H1 (cell line): Measurements from ENCODE around the gene CCL1. TPM values are rescaled to one million over a fixed set of nuclear protein-coding genes. Genes with fewer than 3 reads are reported as not detected.

ENCODE experiments used
- CBX5 ChIP-seq: fragments of 300-800, 300-1000 bp; sonication (generic); IDR thresholded peaks from 2 replicates; pipeline ENCODE4 v1.7.1; 2016; ENCODE audit warnings: antibody characterized with exemption, low read length, low read depth
- CBX8 ChIP-seq: fragments of 300-800, 300-1000 bp; sonication (generic); IDR thresholded peaks from 2 replicates; pipeline ENCODE4 v1.7.1; 2016; ENCODE audit warnings: low read depth, low read length, borderline replicate concordance
- CHD2 ChIP-seq: IDR thresholded peaks from 2 replicates; pipeline ENCODE4 v1.6.1; 2012; ENCODE audit warnings: low read length, improper control_type of control experiment
- POU5F1 ChIP-seq: IDR thresholded peaks from 2 replicates; pipeline ENCODE4 v1.6.1; 2011; ENCODE audit warnings: low read depth, mild to moderate bottlenecking, low read length, moderate library complexity
- RXRA ChIP-seq: IDR thresholded peaks from 2 replicates; pipeline ENCODE4 v1.6.1; 2011; ENCODE audit warnings: low read depth, mild to moderate bottlenecking, low read length, moderate library complexity; ENCODE audit not compliant: insufficient read depth
- SRF ChIP-seq: IDR thresholded peaks from 2 replicates; pipeline ENCODE4 v1.6.1; 2011; ENCODE audit warnings: mild to moderate bottlenecking, low read depth, low read length, moderate library complexity
- TAF1 ChIP-seq: IDR thresholded peaks from 2 replicates; pipeline ENCODE4 v1.6.1; 2011; ENCODE audit warnings: mild to moderate bottlenecking, low read depth, low read length
- TEAD4 ChIP-seq: IDR thresholded peaks from 2 replicates; pipeline ENCODE4 v1.6.1; 2012; ENCODE audit warnings: low read depth, low read length, inconsistent platforms, mixed read lengths
- polyA plus RNA-seq, 7 experiments: library from polyadenylated mRNA; depleted of rRNA in 3 of 7; stranded (reverse) in 5 of 7; unstranded in 2 of 7; fragments of >200 nt in 5 of 7; fragments of 200-250 nt in 2 of 7; gene quantifications; 1 replicate in 5 of 7; 2 replicates in 1 of 7; 4 replicates in 1 of 7; pipeline versions ENCODE4 v1.2.1 to v1.2.3, GENCODE V29; 2011 to 2013; ENCODE audit warnings: missing spikeins in 2 of 7, mixed read lengths in 2 of 7
- total RNA-seq: library from RNA; stranded (reverse); fragmentation: NEBNext Ultra II Directional; extraction: Animal tissue kit (Norgen Biotek cat#: 25700); gene quantifications from 2 replicates; pipeline ENCODE4 v1.2.1, GENCODE V29; 2021
- TF ChIP-seq, protein P1 (sequence below): fragments of 300-600 bp; sonication (generic); IDR thresholded peaks from 2 replicates; pipeline ENCODE4 v1.7.1; 2012; ENCODE audit warnings: low read length, moderate library complexity, mild to moderate bottlenecking, inconsistent platforms; ENCODE audit not compliant: insufficient replicate concordance
- TF ChIP-seq, protein P2 (sequence below): IDR thresholded peaks from 2 replicates; pipeline ENCODE4 v1.6.1; 2012; ENCODE audit warnings: inconsistent platforms

Gene CCL1
- total and polyA plus RNA-seq, 2 of the 8 experiments (the other 6 are each of a cell fraction or from before 2014, with no cell fraction given), result not detected

DNA sequence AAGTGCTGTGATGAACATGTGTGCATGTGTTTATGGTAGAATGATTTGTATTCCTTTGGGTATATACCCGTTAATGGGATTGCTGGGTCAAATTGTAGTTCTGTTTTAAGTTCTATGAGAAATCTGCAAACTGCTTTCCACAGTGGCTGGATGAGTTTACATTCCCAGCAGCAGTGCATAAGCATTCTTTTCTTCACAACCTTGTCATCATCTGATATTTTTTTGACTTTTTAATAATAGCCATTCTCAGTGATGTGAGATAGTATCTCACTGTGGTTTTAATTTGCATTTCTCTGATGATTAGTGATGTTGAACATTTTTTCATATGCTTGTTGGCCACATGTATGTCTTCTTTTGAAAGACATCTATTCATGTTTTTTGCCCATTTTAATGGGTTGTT, 25.3 kb downstream of the CCL1 start (continued):
- TF ChIP-seq, protein P1, sequence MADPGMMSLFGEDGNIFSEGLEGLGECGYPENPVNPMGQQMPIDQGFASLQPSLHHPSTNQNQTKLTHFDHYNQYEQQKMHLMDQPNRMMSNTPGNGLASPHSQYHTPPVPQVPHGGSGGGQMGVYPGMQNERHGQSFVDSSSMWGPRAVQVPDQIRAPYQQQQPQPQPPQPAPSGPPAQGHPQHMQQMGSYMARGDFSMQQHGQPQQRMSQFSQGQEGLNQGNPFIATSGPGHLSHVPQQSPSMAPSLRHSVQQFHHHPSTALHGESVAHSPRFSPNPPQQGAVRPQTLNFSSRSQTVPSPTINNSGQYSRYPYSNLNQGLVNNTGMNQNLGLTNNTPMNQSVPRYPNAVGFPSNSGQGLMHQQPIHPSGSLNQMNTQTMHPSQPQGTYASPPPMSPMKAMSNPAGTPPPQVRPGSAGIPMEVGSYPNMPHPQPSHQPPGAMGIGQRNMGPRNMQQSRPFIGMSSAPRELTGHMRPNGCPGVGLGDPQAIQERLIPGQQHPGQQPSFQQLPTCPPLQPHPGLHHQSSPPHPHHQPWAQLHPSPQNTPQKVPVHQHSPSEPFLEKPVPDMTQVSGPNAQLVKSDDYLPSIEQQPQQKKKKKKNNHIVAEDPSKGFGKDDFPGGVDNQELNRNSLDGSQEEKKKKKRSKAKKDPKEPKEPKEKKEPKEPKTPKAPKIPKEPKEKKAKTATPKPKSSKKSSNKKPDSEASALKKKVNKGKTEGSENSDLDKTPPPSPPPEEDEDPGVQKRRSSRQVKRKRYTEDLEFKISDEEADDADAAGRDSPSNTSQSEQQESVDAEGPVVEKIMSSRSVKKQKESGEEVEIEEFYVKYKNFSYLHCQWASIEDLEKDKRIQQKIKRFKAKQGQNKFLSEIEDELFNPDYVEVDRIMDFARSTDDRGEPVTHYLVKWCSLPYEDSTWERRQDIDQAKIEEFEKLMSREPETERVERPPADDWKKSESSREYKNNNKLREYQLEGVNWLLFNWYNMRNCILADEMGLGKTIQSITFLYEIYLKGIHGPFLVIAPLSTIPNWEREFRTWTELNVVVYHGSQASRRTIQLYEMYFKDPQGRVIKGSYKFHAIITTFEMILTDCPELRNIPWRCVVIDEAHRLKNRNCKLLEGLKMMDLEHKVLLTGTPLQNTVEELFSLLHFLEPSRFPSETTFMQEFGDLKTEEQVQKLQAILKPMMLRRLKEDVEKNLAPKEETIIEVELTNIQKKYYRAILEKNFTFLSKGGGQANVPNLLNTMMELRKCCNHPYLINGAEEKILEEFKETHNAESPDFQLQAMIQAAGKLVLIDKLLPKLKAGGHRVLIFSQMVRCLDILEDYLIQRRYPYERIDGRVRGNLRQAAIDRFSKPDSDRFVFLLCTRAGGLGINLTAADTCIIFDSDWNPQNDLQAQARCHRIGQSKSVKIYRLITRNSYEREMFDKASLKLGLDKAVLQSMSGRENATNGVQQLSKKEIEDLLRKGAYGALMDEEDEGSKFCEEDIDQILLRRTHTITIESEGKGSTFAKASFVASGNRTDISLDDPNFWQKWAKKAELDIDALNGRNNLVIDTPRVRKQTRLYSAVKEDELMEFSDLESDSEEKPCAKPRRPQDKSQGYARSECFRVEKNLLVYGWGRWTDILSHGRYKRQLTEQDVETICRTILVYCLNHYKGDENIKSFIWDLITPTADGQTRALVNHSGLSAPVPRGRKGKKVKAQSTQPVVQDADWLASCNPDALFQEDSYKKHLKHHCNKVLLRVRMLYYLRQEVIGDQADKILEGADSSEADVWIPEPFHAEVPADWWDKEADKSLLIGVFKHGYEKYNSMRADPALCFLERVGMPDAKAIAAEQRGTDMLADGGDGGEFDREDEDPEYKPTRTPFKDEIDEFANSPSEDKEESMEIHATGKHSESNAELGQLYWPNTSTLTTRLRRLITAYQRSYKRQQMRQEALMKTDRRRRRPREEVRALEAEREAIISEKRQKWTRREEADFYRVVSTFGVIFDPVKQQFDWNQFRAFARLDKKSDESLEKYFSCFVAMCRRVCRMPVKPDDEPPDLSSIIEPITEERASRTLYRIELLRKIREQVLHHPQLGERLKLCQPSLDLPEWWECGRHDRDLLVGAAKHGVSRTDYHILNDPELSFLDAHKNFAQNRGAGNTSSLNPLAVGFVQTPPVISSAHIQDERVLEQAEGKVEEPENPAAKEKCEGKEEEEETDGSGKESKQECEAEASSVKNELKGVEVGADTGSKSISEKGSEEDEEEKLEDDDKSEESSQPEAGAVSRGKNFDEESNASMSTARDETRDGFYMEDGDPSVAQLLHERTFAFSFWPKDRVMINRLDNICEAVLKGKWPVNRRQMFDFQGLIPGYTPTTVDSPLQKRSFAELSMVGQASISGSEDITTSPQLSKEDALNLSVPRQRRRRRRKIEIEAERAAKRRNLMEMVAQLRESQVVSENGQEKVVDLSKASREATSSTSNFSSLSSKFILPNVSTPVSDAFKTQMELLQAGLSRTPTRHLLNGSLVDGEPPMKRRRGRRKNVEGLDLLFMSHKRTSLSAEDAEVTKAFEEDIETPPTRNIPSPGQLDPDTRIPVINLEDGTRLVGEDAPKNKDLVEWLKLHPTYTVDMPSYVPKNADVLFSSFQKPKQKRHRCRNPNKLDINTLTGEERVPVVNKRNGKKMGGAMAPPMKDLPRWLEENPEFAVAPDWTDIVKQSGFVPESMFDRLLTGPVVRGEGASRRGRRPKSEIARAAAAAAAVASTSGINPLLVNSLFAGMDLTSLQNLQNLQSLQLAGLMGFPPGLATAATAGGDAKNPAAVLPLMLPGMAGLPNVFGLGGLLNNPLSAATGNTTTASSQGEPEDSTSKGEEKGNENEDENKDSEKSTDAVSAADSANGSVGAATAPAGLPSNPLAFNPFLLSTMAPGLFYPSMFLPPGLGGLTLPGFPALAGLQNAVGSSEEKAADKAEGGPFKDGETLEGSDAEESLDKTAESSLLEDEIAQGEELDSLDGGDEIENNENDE, result no peak
- TF ChIP-seq CBX5 (no peak), TEAD4 (no peak), CHD2 (no peak), TAF1 (no peak), POU5F1 (no peak), SRF (no peak), CBX8 (no peak), RXRA (no peak)
- TF ChIP-seq, protein P2, sequence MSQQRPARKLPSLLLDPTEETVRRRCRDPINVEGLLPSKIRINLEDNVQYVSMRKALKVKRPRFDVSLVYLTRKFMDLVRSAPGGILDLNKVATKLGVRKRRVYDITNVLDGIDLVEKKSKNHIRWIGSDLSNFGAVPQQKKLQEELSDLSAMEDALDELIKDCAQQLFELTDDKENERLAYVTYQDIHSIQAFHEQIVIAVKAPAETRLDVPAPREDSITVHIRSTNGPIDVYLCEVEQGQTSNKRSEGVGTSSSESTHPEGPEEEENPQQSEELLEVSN, result no peak
- TF ChIP-seq, all 59 proteins: peak for 0
